ENCODE results near the gene U2AF2. TPM values are rescaled to one million over a fixed set of nuclear protein-coding genes. Genes with fewer than 3 reads are reported as not detected.

The U2AF2 gene
- total RNA-seq, 2 experiments from 2014 or later = 211 to 264 TPM

GRCh38 chr19:55623561-55623960, 31.3 kb upstream of the U2AF2 start:
- H4K20me1 ChIP-seq (ENCODE audit: insufficient read depth, low read length) = no peaks in the 10 kb centered on the region
- no peak overlapping the region for H2AFZ ChIP-seq (ENCODE audit: low read length)

GRCh38 chr19:55624109-55625003, 30.5 kb upstream of the U2AF2 start, which contains the start of gene ZNF784:
ZNF784 (minus strand) TSS chr19:55624566; CDS start chr19:55624561, 5 bp downstream.
- H3K4me1 ChIP-seq (ENCODE audit: insufficient read depth, low read length, poor library complexity, severe bottlenecking) = peaks cover 11% of the 10 kb centered on the region
- TF ChIP-seq, protein P1, sequence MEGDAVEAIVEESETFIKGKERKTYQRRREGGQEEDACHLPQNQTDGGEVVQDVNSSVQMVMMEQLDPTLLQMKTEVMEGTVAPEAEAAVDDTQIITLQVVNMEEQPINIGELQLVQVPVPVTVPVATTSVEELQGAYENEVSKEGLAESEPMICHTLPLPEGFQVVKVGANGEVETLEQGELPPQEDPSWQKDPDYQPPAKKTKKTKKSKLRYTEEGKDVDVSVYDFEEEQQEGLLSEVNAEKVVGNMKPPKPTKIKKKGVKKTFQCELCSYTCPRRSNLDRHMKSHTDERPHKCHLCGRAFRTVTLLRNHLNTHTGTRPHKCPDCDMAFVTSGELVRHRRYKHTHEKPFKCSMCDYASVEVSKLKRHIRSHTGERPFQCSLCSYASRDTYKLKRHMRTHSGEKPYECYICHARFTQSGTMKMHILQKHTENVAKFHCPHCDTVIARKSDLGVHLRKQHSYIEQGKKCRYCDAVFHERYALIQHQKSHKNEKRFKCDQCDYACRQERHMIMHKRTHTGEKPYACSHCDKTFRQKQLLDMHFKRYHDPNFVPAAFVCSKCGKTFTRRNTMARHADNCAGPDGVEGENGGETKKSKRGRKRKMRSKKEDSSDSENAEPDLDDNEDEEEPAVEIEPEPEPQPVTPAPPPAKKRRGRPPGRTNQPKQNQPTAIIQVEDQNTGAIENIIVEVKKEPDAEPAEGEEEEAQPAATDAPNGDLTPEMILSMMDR (conservative IDR thresholded peaks at IDR 0.05; ENCODE audit: low read length) = no peak
- TF ChIP-seq EZH2phosphoT487 (IDR thresholded peaks at IDR 0.05; ENCODE audit: borderline replicate concordance, low read depth, low read length) = no peak
- H3K4me3 ChIP-seq (ENCODE audit: low read depth, low read length, poor library complexity, severe bottlenecking) = peak within 1 kb of the TSS; percentile 67
- CTCF ChIA-PET (ENCODE audit: unreplicated experiment) = interaction anchor here (0.6 to 0.7 kb wide), 3 partner anchors 13 to 107 kb away, joined by 3 to 4 read pairs (median 3); no protein-coding TSS in a partner anchor
- POLR2A ChIA-PET = interaction anchor here (0.6 to 1.3 kb wide), 12 partner anchors 9 to 690 kb away, joined by 3 to 15 read pairs (median 4); partner anchors contain the start of genes FIZ1, U2AF2 and ZSCAN5A
- peak within 1 kb of the TSS; percentile 63 for H3K27ac ChIP-seq (ENCODE audit: low read depth, low read length, poor library complexity, severe bottlenecking)
- H3K4me2 ChIP-seq (ENCODE audit: low read length) = peak within 1 kb of the TSS; percentile 91
- DNase-seq (ENCODE audit: low spot score) = peak; percentile 97
- H3K79me2 ChIP-seq (ENCODE audit: insufficient read depth, low read depth, low read length) = no peaks in the 10 kb centered on the region
- peaks cover 8% of the 10 kb centered on the region; the same call in 1 of the 2 replicates for H3K36me3 ChIP-seq (ENCODE audit: insufficient read depth, low read length)
- H3K9me3 ChIP-seq (ENCODE audit: low read length) = no peaks in the 10 kb centered on the region
- intact Hi-C loops (cut with micrococcal nuclease; ENCODE audit: unreplicated experiment) = no loop called here
- H3K9me2 ChIP-seq (ENCODE audit: insufficient read depth, low read length) = no peaks in the 10 kb centered on the region
- H4K20me1 ChIP-seq (ENCODE audit: insufficient read depth, low read length) = no peaks in the 10 kb centered on the region
- BruUV-seq (replicated peaks) = no TSS peak
- peak within 1 kb of the TSS; percentile 46; the same call in 1 of the 2 replicates for H2AFZ ChIP-seq (ENCODE audit: low read length)

More at GRCh38 chr19:55623561-55623960, 31.3 kb upstream of the U2AF2 start:
- Histone ChIP-seq H3K9me2 (ENCODE audit: insufficient read depth, low read length) (no peaks in the 10 kb centered on the region), H3K79me2 (ENCODE audit: insufficient read depth, low read depth, low read length) (no peaks in the 10 kb centered on the region), H3K4me3 (ENCODE audit: low read depth, low read length, poor library complexity, severe bottlenecking) (peak overlapping the region; percentile 58), H3K4me1 (ENCODE audit: insufficient read depth, low read length, poor library complexity, severe bottlenecking) (peaks cover 11% of the 10 kb centered on the region), H3K27ac (ENCODE audit: low read depth, low read length, poor library complexity, severe bottlenecking) (no peak overlapping the region), H3K4me2 (ENCODE audit: low read length) (peak overlapping the region; percentile 33), H3K36me3 (ENCODE audit: insufficient read depth, low read length) (peaks cover 8% of the 10 kb centered on the region; the same call in 1 of the 2 replicates), H3K9me3 (ENCODE audit: low read length) (no peaks in the 10 kb centered on the region)
- CTCF ChIA-PET (ENCODE audit: unreplicated experiment) = no interaction called here
- intact Hi-C loops (cut with micrococcal nuclease; ENCODE audit: unreplicated experiment) = no loop called here
- TF ChIP-seq EZH2phosphoT487 (IDR thresholded peaks at IDR 0.05; ENCODE audit: borderline replicate concordance, low read depth, low read length) = no peak
- TF ChIP-seq, protein P1 (conservative IDR thresholded peaks at IDR 0.05; ENCODE audit: low read length) = no peak
- no TSS peak for BruUV-seq (replicated peaks)
- no peak for DNase-seq (ENCODE audit: low spot score)
- POLR2A ChIA-PET = no interaction called here

Data from OCI-LY7 (cell line).